Eye (tissue), 1 donor: ENCODE measurements around the gene OIT3.
"Not testable (repeated sequence)": the region's sequence is repeated elsewhere in the genome, so short reads cannot be mapped to it uniquely, and the experiment has no call there.

Source experiments
- DNase-seq: peaks from one replicate; pipeline ENCODE4 v3.0.0-alpha.2; 2015

The OIT3 gene

DNA sequence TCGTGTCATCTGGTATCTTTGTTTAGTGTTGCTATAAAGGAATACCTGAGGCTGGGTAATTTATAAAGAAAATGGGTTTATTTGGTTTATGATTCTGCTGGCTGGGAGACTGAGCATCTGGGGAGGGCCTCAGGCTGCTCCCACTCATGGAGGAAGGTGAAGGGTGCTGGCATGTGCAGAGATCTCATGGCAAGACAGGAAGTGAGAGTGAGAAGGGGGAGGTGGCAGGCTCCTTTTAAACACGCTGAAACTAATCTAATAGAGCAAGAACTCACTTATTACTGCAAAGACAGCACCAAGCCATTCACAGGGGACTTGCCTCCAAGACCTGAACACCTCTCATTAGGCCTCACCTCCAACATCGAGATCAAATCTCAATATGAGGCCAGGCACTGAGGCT is 11.3 kb downstream of the OIT3 start:
- no peak for DNase-seq

DNA sequence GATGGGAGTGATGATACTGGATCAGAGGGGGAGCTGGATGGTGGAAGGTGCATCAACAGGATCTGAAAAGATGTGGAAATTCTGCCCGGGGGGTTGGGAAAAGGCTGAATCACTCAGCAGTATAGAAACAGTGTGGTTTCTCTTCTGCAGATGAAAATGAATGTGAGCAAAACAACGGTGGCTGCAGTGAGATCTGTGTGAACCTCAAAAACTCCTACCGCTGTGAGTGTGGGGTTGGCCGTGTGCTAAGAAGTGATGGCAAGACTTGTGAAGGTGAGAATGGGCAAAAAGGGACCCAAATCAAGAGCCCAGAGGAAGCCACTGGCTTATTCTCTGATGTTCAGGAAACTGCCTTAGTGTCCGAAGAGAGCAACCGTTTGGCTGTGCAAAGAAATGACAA is 12.9 kb downstream of the OIT3 start:
- DNase-seq, result no peak

GRCh38 chr10:72910705-72911104 is 17.2 kb downstream of the OIT3 start:
- DNase-seq, result no peak

- DNase-seq, result no peak
Observed at GRCh38 chr10:72911758-72912157, 18.2 kb downstream of the OIT3 start.

- DNase-seq, result no peak
Observed at GRCh38 chr10:72912736-72913135, 19.2 kb downstream of the OIT3 start.

- no peak for DNase-seq
Observed at GRCh38 chr10:72913287-72913686, 19.7 kb downstream of the OIT3 start.

DNA sequence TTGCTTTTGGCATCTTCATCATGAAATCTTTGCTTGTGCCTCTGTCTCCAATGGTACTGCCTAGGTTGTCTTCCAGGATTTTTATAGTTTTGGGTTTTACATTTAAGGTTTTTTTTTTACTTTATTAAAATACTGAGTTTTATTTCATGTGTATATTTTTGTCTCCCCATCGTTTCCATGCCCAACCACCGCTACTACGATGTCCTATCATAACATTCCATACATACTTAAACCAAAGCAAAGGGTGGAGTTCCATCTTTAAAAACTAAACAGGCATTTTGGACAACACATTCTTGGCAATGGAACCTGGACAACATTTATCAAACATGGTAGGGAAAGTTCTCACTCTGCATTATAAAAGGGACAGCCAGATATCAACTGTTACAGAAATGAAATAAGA is 23.7 kb downstream of the OIT3 start:
- DNase-seq, result not testable (repeated sequence)

DNA sequence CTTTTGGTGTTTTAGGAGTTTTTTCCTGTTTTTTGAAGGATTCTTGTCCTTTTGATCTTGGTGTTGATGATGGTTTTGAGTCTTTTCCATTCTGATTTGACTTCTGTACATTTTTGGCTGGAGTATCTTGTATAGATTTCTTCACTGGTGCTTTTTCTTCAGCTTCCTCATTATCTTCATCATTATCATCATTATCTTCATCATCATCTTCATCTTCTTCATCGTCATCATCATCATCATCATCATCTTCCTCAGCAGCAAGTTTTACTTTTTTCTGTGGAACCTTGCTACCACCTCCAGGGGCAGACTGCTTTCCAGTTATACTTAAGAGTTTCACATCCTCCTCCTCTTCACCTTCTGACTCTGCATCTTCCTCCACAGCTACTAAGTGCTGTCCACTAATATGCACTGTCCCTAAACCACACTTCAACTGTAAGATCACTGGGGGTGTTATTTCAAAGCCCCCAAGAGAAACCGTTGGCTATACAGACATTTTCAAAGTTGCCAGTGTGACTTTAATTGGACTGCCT is 24.3 kb downstream of the OIT3 start:
- DNase-seq, result not testable (repeated sequence)

- no peak for DNase-seq
Observed at GRCh38 chr10:72918352-72918751, 24.8 kb downstream of the OIT3 start.

- not testable (repeated sequence) for DNase-seq
Observed at GRCh38 chr10:72921147-72921683, 27.7 kb downstream of the OIT3 start.

DNA sequence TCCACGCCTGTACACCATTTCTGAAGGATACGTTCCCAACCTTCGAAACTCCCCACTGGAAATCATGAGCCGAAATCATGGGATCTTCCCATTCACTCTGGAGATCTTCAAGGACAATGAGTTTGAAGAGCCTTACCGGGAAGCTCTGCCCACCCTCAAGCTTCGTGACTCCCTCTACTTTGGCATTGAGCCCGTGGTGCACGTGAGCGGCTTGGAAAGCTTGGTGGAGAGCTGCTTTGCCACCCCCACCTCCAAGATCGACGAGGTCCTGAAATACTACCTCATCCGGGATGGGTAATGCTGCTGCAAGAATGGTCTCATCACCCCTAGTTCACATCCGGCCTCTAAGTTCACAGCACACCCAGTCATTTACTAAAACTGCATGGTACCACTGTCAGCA is 30.8 kb downstream of the OIT3 start:
- DNase-seq, result no peak

DNA sequence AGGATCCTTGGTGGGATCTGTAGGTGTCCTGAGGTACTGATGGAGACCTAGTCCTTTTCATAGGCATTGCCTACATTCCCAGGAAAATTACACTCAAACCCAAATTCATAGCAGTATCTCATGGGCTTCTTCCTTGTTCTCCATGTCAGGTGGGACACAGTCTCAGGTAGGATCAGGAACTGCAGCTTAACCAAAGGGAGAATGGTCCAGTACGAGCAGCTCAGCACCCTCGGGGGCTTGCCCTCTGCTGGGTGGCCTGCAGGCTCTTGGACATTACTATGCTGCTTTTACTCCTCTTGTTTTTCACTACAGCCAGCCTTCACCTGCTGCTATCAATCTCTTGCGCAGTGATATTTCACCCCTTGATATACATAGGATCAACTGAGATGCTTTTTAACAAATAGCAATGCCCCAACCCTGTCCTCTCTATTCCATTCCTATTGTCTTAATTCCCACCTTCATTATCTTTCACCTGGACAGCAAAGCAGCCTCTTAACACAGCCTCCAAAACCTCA is 32.5 kb downstream of the OIT3 start:
- DNase-seq, result no peak

- no peak for DNase-seq
Observed at GRCh38 chr10:72927485-72927884, 33.9 kb downstream of the OIT3 start.

DNA sequence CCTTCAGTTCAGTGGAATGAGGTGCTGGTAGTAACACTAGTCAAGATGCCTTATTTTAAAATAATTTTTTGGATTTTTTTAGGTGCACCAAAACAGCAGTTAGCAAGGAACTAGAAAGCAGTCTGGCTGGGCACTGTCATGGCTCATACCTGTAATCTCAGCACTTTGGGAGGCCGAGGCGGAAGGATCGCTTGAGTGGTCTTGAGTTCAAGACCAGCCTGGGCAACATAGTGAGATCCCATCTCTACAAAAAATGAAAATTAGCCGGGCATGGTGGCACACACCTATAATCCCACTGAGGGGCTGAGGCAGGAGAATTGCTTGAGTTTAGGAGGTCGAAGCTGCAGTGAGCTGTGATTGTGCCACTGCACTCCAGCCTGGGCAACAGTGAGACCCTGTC is 35.3 kb downstream of the OIT3 start:
- no peak for DNase-seq

GRCh38 chr10:72930276-72930675 is 36.7 kb downstream of the OIT3 start:
- no peak for DNase-seq

GRCh38 chr10:72932259-72933015 is 38.9 kb downstream of the OIT3 start:
- no peak for DNase-seq

DNA sequence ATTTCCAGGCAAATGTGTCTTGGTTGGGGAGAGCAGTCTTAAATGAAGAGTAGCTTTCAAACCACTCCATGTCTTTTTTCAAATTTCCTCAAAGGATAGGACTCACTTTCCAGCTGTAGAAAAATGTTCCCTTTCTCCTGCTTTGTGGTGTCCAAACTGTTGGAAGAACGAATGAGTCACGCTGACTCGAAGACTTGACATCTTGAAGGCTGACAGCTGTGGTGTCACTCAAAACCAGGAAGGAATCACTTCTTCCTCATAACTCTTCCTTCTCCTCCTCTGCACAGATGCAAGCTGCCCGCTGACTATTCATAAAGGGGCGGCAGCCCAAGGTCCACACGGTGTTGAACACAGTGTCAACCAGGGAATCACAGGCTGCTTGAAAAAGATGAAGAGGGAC is 41.8 kb downstream of the OIT3 start:
- DNase-seq, result no peak

- no peak for DNase-seq
Observed at GRCh38 chr10:72943498-72944234, 50.1 kb downstream of the OIT3 start.

DNA sequence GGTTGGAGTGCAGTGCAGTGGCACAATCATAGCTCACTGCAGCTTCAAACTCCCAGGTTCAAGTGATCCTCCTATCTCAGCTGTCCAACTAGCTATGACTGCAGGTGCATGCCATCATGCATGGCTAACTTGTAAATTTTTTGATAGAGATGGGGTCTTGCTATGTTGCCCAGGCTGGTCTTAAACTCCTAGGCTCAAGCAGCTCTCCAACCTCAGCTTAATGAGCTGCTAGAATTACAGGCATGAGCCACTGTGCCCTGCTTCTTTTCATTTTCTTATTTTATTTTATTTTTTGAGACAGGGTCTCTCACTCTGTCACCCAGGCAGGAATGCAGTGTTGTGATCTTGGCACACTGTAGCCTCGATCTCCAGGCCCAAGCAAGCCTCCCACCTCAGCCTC is 53.4 kb downstream of the OIT3 start:
- no peak for DNase-seq

- DNase-seq, result no peak
Observed at GRCh38 chr10:72948762-72949161, 55.2 kb downstream of the OIT3 start.

GRCh38 chr10:72951760-72952159 is 58.2 kb downstream of the OIT3 start:
- no peak for DNase-seq

GRCh38 chr10:72952189-72952588 is 58.6 kb downstream of the OIT3 start:
- DNase-seq, result no peak

- DNase-seq, result no peak
Observed at GRCh38 chr10:72952642-72953158, 59.2 kb downstream of the OIT3 start.

DNA sequence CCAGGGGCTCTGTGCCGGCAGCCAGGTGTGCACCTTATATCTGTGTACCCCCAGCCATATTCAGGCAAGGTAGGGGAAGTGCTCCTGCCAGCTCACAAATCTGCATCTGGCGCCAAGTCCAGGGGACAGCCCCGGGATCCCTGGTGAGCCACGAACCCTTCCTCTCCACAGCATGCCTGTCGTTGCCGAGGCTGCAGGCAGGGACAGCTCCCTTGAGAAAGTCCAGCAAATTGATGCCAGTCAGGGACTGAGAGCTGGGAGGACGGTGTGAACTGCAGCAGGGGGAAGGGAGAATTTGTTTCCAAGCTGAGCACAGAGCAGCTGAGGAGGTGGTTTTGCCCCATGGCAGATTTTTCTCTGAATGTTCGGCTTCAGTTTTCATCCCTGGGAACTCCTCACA is 60.1 kb downstream of the OIT3 start:
- peak; percentile 12 for DNase-seq
